ENCODE data around the gene NRXN3. TPM values are rescaled to one million over a fixed set of nuclear protein-coding genes. Genes with fewer than 3 reads are reported as not detected.

The NRXN3 gene
- total and polyA plus RNA-seq, 4 donors, result 0.07 to 1.2 (median 0.23) TPM

- TF ChIP-seq CTCF (IDR thresholded peaks at IDR 0.05; ENCODE audit: low read depth, low read length, missing input control), result no peak
- TF ChIP-seq REST (IDR thresholded peaks at IDR 0.05), result no peak
- TF ChIP-seq JUND (IDR thresholded peaks at IDR 0.05), result no peak
- TF ChIP-seq FOXA1 (IDR thresholded peaks at IDR 0.05), result no peak
- no peak for TF ChIP-seq ATF3 (IDR thresholded peaks at IDR 0.05)
- no peak for TF ChIP-seq EGR1 (IDR thresholded peaks at IDR 0.05; ENCODE audit: low read depth in 2 of 2)
- no peak for TF ChIP-seq RAD21 (IDR thresholded peaks at IDR 0.05)
- no peak for TF ChIP-seq HNF4G (IDR thresholded peaks at IDR 0.05)
- Histone ChIP-seq H3K9ac (ENCODE audit: low read depth in 1 of 2, low read length in 2 of 2) (no peak overlapping the region), H3K36me3 (ENCODE audit: control insufficient read depth in 4 of 4, insufficient read depth in 3 of 4, low read depth in 1 of 4, low read length in 3 of 4) (no peaks in the 10 kb centered on the region), H3K27me3 (ENCODE audit: control insufficient read depth in 4 of 4, insufficient read depth in 4 of 4, low read length in 3 of 4) (peaks cover 0 to 3% (median 1%) of the 10 kb centered on the region in 4 donors), H3K27ac (ENCODE audit: low read depth in 1 of 2, low read length in 2 of 2) (no peak overlapping the region), H3K9me3 (ENCODE audit: control insufficient read depth in 4 of 4, low read length in 3 of 4) (no peaks in the 10 kb centered on the region), H3K4me1 (ENCODE audit: control insufficient read depth in 4 of 4, insufficient read depth in 4 of 4, low read length in 3 of 4) (no peaks in the 10 kb centered on the region), H3K4me3 (ENCODE audit: low read depth in 1 of 3, low read length in 3 of 3) (no peak overlapping the region)
- no peak for DNase-seq (ENCODE audit: low spot score)
- WGBS, result 73% methylated on average over 1 of the region's 1 CpG
Measured at GRCh38 chr14:78605897-78606500, 435.8 kb downstream of the NRXN3 start.

GRCh38 chr14:78608998-78609787 lies 439.0 kb downstream of the NRXN3 start:
- Histone ChIP-seq H3K9ac (ENCODE audit: low read depth in 1 of 2, low read length in 2 of 2) (no peak overlapping the region), H3K27me3 (ENCODE audit: control insufficient read depth in 4 of 4, insufficient read depth in 4 of 4, low read length in 3 of 4) (peaks cover 0 to 3% (median 1%) of the 10 kb centered on the region in 4 donors), H3K4me1 (ENCODE audit: control insufficient read depth in 4 of 4, insufficient read depth in 4 of 4, low read length in 3 of 4) (no peaks in the 10 kb centered on the region), H3K27ac (ENCODE audit: low read depth in 1 of 2, low read length in 2 of 2) (no peak overlapping the region), H3K4me3 (ENCODE audit: low read depth in 1 of 3, low read length in 3 of 3) (no peak overlapping the region), H3K9me3 (ENCODE audit: control insufficient read depth in 4 of 4, low read length in 3 of 4) (no peaks in the 10 kb centered on the region), H3K36me3 (ENCODE audit: control insufficient read depth in 4 of 4, insufficient read depth in 3 of 4, low read depth in 1 of 4, low read length in 3 of 4) (no peaks in the 10 kb centered on the region)
- DNase-seq (ENCODE audit: low spot score), result no peak
- TF ChIP-seq ZBTB33 (IDR thresholded peaks at IDR 0.05) (no peak), ATF3 (IDR thresholded peaks at IDR 0.05) (no peak), EGR1 (IDR thresholded peaks at IDR 0.05; ENCODE audit: low read depth in 2 of 2) (no peak), GABPA (IDR thresholded peaks at IDR 0.05 in 1 of 2, conservative IDR thresholded peaks at IDR 0.05 in 1 of 2) (no peak), HNF4A (conservative IDR thresholded peaks at IDR 0.05) (no peak), TAF1 (conservative IDR thresholded peaks at IDR 0.05) (no peak), FOXA2 (IDR thresholded peaks at IDR 0.05) (no peak), CTCF (IDR thresholded peaks at IDR 0.05; ENCODE audit: low read depth, low read length, missing input control) (no peak)
- 50% methylated on average over 4 of the region's 4 CpGs for WGBS
